GOT3 (cell line): ENCODE data around the gene MTFP1.
"Not testable (repeated sequence)": the region's sequence is repeated elsewhere in the genome, so short reads cannot be mapped to it uniquely, and the experiment has no call there.

Experiments
- DNase-seq: peaks from one replicate; lab custom pipeline; 2025; ENCODE audit warnings: mixed read lengths; lab: John Stamatoyannopoulos, UW

MTFP1 gene

GRCh38 chr22:30455075-30455840, 29.7 kb downstream of the MTFP1 start:
- no peak for DNase-seq

GRCh38 chr22:30457981-30458380, 32.4 kb downstream of the MTFP1 start:
- DNase-seq: no peak

- no peak for DNase-seq
Measured at GRCh38 chr22:30459181-30460052, 33.8 kb downstream of the MTFP1 start.

- no peak for DNase-seq
Measured at GRCh38 chr22:30460147-30460546, 34.6 kb downstream of the MTFP1 start.

- not testable (repeated sequence) for DNase-seq
Measured at GRCh38 chr22:30460555-30460954, 35.0 kb downstream of the MTFP1 start.

- DNase-seq: no peak
Measured at GRCh38 chr22:30469165-30469564, 43.6 kb downstream of the MTFP1 start.

GRCh38 chr22:30470655-30471054, 45.1 kb downstream of the MTFP1 start:
- no peak for DNase-seq

GRCh38 chr22:30471616-30472318, 46.2 kb downstream of the MTFP1 start, which contains the start of gene SEC14L3:
SEC14L3 (minus strand) TSS chr22:30472017; CDS start chr22:30471958, 59 bp downstream.
- DNase-seq: no peak

- no peak for DNase-seq
Measured at GRCh38 chr22:30472994-30473720, 47.6 kb downstream of the MTFP1 start.

GRCh38 chr22:30474121-30474520, 48.6 kb downstream of the MTFP1 start:
- DNase-seq: no peak

- no peak for DNase-seq
Measured at GRCh38 chr22:30474683-30475424, 49.3 kb downstream of the MTFP1 start.
